HG02970 (cell line): Measurements from ENCODE around the gene PIK3C3.

Source experiments
- ATAC-seq: cut with Tn5 transposase; IDR thresholded peaks from one replicate; pipeline ENCODE4 v1.9.1; 2021; ENCODE audit warnings: mild to moderate bottlenecking, moderate library complexity, moderate number of reproducible peaks; ENCODE audit not compliant: unreplicated experiment, low FRiP score

PIK3C3 gene

GRCh38 chr18:42113529-42114191, 158.6 kb downstream of the PIK3C3 start:
- no peak for ATAC-seq

GRCh38 chr18:42114310-42114943, 159.4 kb downstream of the PIK3C3 start:
- ATAC-seq, result peak; percentile 73

GRCh38 chr18:42126586-42126985, 171.6 kb downstream of the PIK3C3 start:
- no peak for ATAC-seq

GRCh38 chr18:42131066-42131929, 176.3 kb downstream of the PIK3C3 start:
- no peak for ATAC-seq

- ATAC-seq, result no peak
Observed at GRCh38 chr18:42131930-42132244, 176.9 kb downstream of the PIK3C3 start.
